HG02642 (cell line): ENCODE data around the gene RARRES2.
"Not testable (repeated sequence)": the region's sequence is repeated elsewhere in the genome, so short reads cannot be mapped to it uniquely, and the experiment has no call there.

Experiments used
- ATAC-seq: cut with Tn5 transposase; IDR thresholded peaks from one replicate; pipeline ENCODE4 v1.9.1; 2021; ENCODE audit warnings: mild to moderate bottlenecking; ENCODE audit not compliant: unreplicated experiment, poor library complexity

The RARRES2 gene

DNA sequence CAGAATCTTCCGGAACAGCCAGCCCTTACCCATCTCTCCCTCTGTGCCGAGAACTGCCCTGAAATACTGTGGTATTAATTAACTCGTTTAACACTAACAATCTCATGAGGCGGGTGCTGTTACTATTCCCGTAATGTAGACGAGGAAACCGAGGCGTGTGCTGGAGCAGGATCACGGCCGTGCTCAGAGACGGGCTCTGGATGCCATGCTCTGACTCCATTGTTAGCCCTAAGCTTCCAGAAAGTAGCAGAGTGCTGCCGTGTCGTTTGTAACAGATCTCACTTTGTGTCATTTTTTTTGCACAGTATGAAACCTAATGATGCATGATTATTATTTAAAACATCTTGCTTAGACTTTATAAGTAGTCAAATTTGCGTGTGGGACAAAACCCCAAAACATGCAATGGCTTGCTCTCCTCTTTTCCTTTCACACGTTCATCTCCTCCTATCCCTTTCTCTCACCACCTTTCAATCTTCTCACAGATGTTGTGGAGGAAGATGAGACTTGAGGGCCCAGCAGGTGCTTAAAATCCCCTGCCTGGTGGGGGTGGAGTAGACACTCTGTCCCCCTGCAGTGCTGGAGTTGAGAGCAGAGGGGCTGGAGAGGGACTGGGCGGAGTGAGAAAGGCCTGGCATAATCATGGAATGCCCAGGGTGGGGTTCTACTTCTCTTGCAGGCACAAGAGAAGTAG, 17.6 kb downstream of the RARRES2 start:
- peak; percentile 27 for ATAC-seq

DNA sequence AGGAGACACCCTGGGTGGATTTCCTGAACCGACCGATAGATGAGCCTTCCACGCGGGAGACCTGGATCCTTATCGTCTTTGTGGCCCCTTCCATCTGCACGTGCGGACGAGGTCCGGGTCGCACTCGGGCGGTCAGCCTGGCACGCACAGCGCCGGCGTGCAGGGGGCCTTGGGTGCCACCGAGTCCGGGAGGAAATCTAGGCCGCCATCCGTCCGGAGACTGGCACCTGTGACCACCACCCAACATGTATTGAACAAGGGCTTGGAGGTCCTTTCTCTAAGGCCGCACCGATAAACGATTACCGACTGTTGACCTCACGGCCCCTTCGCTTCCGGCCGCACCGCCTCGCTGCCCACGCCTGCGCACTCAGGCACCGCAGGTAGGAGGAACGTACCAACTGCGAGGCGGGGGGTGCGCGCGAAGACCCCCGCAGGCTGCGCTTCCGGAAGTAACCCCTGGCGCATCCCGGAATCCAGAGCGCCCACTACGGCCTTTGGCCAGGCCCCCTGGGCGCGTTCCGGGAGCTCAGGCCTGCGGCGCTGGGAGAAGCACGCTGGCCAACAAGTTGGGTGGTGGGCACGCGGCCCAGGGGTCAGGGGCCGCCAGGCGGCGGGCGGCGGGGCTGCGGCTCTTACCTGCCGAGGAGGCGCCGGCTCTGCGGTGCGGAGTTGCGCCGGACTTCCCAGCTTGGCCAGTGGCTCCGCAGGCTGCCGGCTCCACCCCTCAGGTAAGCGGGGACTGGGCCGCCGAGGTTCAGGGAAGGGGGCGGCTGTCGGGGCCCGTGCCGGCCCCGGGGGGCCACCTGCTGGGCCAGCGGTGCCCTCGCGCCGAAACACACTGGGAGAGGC, 18.4 kb downstream of the RARRES2 start, which contains the start of the genes ACTR3C and LRRC61:
ACTR3C (minus strand) TSS at position 713 of the 849 bp plus-strand sequence. CDS start 28,249 bp downstream, outside the sequence.
LRRC61 (plus strand) TSS at position 523 of the 849 bp plus-strand sequence. CDS start 13,507 bp downstream, outside the sequence.
- peak; percentile 70 for ATAC-seq

DNA sequence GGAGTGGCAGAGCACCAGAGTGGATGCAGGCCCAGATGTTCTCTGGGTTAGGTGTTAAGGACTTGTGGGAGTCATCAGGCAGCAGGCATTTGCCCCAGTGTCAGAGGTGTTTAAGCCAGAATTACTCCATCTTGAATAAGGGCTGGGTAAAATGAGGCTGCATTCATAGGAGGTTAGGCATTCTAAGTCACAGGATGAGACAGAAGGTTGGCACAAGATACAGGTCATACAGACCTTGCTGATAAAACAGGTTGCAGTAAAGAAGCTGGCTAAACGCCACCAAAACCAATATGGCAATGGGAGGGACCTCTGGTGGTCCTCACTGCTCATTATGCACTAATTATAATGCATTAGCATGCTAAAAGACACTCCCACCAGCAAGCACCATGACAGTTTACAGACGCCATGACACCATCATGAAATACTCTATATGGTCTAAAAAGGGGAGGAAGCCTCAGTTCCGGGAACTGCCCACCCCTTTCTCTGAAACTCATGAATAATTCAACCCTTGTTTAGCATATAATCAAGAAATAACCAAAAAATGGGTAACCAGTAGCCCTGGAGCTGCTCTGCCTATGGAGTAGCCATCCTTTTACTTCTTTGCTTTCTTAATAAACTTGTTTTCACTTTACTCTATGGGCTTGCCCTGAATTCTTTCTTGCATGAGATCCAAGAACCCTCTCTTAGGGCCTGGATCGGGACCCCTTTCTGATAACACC, 19.2 kb downstream of the RARRES2 start:
- ATAC-seq: no peak

DNA sequence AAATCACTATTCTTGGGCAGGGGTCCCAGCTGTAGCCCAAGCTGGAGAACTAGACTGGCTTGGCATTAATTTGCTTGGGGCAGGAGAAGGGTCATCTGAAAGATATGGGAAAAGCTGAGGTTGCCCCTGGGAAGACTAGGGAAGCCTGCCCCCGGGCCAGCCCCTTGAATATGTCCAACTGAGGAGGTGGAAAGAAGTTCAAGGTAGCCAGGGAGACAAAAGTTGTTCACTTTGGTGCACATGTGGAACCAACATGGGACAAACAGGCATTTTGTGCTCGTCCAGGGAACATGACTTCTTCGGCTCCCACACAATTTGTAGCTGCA, 19.7 kb downstream of the RARRES2 start:
- no peak for ATAC-seq

DNA sequence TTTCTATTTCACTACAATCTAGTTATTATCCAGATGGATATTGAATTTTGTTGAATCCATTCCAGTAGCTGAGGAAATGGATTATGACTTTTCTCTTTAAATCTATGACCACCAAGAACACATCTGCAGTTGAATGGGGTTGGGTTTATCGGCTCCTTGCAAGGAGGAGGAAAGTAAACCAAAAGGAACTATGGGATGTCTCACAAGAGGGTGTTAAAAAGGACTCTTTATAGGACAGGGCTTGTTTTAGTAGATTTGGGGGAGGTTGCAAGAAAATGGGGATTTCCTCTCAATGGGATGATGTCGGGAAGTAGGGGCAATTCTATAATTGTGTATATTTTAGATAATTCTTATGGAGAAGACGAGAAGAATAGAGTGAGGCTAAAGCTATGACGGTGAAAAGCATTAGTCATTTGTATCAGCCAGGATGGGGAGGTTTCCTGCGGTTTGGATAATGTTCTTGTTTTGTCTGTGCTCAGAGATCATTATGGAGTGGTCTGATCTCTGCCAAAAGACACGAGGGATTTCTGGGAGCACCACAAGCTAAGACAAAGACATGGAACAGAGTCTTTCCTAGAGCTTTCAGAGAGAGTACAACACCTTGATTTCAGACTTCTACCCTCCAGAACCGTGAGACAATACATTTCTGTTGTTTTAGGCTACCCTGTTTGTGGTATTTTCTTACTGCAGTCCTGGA, 23.5 kb downstream of the RARRES2 start:
- no peak for ATAC-seq

DNA sequence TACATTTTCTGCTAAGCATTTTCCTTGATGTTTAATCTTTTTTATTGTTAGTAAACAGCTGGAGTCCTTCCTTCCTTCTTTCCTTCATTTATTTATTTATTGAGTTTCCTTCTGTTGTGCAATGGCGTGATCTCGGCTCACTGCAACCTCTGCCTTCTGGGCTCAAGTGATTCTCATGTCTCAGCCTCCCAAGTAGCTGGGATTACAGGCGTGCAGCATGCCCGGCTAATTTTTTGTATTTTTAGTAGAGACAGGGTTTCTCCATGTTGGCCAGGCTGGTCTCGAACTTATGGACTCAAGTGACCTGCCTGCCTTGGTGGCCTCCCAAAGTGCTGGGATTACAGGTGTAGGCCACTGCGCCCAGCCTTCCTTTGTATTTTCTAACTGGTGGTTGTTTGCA, 24.4 kb downstream of the RARRES2 start:
- not testable (repeated sequence) for ATAC-seq

DNA sequence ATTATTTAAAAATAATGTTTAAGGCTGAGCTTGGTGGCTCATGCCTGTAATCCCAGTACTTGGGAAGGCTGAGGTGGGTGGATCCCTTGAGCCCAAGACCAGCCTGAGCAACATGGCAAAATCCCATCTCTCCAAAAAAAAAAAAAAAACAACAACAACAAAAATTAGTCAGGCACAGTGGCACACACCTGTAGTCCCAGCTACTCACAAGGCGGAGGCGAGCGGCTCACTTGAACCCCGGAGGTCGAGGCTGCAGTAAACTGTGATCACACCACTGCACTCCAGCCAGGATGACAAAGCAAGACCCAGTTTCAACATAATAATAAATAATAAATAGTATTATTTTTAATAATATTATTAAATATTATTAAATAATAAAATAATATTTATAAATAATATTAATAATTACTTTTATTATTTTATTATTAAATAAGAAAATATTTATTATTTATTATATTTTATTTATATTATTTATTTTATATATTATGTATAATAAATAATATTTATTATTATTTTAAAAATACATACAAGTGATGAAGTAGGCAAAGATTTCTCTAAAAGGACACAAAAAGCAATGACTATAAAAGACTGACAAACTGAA, 26.7 kb downstream of the RARRES2 start:
- no peak for ATAC-seq

DNA sequence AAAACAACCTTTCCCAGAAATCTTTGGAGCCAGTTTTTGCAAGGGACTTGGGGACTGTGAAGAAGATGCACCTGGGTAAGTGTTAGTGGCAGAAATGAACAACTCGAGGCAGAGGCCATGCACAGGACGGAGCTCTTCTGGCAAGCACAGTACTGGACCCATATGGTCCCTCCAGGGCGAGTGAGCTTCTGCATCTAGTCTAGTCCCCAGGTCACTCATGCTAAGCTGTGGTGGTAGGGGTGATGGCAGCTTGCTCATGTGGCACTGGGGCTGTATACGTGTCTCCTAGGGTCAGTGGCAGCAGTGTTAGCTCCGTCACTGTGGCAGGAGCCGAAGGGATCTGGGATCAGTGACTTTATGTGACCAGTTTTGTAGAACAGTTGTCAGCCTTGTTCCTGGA, 27.6 kb downstream of the RARRES2 start:
- ATAC-seq: no peak

DNA sequence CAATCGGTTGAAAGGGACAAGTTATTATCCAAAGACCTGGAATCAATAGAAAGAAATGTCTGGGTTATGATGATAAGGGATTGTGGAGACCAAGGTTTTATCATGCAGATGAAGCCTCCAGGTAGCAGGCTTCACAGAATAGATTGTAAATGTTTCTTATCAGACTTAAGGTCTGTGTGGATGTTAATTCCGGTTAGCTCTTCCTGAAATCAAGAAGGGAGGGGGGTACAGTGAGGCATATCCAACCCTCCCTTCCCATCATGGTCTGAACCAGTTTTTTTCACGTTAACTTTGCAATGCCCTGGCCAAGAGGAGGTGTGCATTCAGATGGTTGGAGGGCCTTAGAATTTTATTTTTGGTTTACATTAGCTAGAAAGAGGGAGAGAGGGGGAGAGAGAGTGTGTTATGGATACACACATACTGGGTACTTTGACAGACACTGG, 28.0 kb downstream of the RARRES2 start:
- no peak for ATAC-seq

DNA sequence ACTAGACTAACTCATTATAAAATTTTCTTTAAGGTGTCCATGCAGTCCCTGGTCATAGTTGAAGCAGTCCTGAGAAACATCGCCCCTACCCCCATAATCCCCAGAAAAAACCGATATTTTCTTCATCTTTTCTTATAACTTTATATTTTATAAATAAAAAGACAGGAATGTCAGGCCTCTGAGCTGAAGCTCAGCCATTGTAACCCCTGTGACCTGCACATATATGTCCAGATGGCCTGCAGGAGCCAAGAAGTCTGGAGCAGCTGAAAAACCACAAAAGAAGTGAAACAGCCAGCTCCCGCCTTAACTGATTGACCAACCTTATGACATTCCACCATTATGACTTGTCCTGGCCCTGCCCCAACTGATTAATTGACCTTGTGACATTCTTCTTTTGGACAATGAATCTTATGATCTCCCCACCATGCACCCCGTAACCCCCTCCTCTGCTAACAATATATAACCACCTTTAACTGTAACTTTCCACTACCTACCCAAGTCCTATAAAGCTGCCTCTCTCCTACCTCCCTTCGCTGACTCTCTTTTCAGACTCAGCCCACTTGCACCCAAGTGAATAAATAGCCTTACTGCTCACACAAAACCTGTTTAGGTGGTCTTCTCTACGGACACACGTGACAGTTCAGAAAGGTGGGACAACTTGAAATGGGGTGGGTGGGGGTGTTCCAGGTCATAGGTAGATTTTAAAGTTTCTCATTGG, 28.6 kb downstream of the RARRES2 start:
- not testable (repeated sequence) for ATAC-seq

DNA sequence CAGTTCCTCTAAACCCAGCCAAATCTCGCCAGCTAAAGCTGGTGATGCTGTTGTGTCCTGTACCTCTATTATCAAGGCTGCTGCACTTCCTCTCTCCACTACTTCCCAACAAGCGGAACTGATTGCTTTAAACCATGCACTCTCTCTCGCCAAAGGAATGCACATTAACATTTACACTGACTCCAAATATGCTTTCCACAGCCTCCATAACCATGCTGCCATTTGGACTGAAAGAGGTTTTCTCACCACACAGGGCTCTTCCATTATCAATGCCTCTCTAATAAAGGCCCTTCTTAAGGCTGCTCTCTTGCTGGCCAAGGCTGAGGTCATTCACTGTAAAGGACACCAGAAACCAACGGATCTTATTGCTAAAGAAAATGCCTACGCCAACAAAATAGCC, 29.7 kb downstream of the RARRES2 start:
- no peak for ATAC-seq

DNA sequence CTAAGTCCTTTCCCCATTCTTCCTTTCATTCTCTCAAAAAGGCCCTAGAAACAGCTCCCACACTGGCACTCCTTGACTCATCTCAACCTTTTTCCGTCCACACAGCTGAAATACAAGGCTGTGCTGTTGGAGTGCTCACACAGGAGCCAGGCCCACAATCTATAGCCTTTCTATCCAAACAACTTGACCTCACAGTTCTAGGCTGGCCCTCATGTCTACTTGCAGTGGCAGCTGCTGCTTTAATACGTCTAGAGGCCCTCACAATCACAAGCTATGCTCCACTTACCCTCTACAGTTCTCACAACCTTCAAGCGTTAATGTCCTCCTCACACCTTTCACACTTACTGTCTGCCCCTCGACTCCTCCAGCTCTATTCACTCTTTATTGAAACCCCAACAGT, 30.3 kb downstream of the RARRES2 start:
- ATAC-seq: no peak

DNA sequence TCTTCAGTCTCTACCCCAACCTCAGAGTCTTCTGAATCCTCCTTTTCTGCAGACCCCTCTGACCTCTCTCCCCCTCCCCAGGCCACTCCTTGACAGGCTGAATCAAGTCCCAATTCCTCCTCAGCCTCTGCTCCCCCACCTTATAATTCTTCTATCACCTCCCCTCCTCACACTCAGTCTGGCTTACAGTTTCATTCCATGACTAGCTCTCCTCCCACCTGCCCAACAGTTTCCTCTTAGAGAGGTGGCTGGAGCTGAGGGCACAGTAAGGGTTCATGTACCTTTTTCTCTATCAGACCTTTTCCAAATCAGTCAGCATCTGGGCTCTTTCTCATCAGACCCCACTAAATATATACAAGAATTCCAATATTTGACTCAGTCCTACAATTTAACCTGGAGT, 32.9 kb downstream of the RARRES2 start:
- ATAC-seq: no peak

DNA sequence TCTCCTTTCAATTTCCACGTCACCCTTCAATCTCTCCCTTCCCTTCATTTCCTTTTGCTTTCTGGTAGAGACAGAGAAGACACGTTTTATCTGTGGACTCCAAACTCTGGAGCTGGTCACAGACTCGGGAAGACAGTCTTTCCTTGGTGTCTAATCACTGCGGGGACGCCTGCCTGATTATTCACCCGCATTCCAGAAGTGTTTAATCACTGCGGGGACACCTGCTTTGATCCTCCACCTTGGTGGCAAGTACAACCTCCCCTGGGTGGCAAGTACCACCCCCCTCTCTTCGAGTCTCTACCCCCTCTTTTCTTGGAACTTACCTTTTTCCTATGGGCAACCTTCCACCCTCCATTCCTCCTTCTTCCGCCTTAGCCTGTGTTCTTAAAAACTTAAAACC, 33.5 kb downstream of the RARRES2 start:
- ATAC-seq: no peak

DNA sequence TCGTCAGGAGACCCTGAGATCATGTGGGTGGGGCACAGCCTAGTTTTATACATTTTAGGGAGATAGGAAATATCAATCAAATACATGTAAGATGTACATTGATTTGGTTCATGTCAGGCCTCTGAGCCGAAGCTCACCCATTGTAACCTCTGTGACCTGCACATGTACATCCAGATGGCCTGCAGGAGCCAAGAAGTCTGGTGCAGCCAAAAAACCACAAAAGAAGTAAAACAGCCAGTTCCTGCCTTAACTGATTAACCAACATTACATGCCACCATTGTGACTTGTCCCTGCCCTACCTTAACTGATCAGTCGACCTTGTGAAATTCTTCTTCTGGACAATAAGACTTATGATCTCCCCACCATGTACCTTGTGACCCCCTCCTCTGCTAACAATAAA, 34.3 kb downstream of the RARRES2 start:
- no peak for ATAC-seq

DNA sequence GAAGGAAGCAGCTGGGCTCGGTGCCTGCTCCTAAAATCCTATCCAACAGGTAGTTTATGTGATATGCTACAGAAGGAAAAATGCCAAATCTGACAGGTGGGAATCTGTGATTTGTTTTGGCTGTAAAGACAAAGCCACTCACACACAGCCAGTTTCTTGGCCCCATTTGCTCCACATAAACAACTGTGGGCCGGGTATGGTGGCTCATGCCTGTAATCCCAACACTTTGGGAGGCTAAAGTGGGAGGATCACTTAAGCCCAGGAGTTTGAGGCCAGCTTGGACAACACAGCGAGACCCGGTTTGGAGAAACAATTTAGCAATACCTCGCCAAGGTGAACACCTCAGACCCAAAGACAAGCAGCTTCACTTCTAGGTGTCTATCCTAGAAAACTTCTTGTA, 35.1 kb downstream of the RARRES2 start:
- ATAC-seq: not testable (repeated sequence)

DNA sequence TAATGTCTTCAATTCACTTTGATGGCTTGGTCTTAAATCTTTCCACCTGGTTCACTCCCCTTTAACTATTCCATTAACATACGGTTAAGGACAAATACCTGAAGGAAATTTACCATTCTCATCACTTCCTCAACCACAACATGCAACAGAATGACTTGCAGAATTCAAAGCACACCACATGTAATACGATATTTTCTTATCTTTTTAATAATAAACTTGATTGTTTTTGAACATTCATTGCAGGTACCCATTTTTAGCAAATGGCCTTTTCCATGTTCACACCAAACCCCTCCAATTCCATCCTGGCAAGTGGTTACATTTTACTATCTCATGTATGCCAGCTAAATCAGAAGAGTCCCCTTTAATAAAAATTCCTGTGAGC, 35.5 kb downstream of the RARRES2 start:
- not testable (repeated sequence) for ATAC-seq

DNA sequence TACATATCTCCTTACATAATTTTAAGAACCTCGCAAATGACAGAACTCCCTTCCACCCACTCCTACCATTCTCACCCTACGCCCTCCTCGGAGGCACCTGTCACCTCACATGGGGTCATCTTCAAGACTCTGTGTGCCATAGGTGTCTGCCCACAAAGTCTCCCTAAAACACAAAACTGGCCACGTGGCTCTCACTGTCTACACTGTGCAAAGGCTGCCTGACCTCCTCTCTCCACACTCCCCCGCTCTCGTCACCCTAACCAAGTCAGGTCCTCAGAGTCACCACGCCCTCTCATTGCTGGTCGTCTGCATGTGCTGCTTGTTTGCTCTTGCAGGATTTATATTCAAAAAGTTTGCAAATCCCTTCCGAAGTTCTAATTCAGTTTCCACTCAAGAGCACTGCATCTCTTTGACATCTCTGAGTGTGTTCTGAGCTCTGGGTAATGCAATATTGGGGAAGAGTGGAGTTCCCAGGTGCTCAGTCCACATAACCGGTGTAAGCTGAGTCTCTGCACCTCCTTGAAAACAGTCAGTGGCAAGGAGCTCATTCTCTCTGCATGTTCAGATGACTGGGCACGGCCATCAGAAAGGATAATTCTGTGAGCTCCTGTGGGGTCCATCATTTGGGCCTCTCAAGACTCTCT, 36.0 kb downstream of the RARRES2 start:
- not testable (repeated sequence) for ATAC-seq
